NCI-H69 (cell line): ENCODE measurements around the gene KRTAP29-1.
"Not testable (repeated sequence)": the region's sequence is repeated elsewhere in the genome, so short reads cannot be mapped to it uniquely, and the experiment has no call there.

Source experiments
- DNase-seq: peaks from one replicate; lab custom pipeline; 2025; lab: John Stamatoyannopoulos, UW

Gene KRTAP29-1, protein sequence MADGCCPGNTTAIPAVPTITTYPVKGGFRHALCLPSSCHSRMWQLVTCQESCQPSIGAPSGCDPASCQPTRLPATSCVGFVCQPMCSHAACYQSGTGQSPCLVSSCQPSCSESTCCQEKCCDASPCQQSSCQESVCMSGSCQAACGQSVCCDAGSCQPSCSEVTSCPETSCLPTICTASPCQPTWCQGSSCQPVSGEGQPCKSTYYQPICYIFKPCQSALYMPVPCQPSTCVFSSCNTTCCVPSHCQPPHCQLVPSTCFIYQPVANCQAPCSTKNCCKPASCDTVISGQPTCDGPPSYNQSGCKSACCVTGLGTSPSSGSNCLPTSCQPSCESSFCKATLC

DNA sequence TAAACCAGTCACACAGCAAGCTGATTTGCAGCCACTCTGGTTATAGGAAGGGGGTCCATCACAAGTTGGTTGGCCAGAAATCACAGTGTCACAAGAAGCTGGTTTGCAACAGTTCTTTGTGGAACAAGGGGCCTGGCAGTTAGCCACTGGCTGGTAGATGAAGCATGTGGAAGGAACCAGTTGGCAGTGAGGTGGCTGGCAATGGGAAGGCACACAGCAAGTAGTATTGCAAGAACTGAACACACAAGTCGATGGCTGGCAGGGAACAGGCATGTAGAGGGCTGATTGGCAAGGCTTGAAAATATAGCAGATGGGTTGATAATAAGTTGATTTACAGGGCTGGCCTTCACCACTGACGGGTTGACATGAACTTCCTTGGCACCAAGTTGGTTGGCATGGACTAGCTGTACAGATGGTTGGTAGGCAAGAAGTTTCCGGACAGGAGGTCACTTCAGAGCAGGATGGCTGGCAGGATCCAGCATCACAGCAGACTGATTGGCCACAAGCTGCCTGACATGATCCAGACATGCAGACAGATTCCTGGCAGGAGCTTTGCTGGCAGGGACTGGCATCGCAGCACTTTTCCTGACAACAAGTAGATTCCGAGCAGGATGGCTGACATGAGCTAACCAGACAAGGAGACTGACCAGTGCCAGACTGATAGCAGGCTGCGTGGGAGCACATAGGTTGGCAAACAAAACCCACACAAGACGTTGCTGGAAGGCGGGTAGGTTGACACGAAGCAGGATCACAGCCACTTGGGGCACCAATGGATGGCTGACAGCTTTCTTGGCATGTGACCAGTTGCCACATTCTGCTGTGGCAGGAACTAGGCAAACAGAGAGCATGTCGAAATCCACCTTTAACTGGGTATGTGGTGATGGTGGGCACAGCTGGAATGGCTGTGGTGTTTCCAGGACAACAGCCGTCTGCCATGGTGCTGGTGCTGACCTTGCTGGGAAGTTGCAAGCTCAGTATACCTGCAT, at the start of gene KRTAP29-1:
KRTAP29-1 (minus strand) TSS at position 936 of the 986 bp plus-strand sequence; CDS start at position 936, 0 bp downstream.
- no peak for DNase-seq

DNA sequence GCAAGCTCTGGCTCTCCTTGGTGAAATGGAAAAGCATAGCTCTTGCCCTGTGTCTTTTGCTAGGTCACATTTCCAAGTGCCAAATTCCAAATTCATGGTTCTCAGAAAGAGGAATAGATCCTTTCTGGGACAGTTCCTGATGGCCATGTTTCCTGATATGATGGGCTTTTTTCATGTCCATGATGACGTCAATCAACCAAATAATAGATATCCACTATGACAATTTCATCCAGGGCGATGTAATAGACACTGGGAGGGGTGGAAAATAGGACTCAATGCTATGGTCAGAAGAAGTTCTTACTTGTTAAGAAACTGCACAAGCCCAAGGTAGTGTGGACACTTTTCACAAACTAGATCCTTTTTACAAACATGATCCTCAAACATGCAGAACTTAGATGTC, 48.5 kb upstream of the KRTAP29-1 start:
- DNase-seq: no peak

DNA sequence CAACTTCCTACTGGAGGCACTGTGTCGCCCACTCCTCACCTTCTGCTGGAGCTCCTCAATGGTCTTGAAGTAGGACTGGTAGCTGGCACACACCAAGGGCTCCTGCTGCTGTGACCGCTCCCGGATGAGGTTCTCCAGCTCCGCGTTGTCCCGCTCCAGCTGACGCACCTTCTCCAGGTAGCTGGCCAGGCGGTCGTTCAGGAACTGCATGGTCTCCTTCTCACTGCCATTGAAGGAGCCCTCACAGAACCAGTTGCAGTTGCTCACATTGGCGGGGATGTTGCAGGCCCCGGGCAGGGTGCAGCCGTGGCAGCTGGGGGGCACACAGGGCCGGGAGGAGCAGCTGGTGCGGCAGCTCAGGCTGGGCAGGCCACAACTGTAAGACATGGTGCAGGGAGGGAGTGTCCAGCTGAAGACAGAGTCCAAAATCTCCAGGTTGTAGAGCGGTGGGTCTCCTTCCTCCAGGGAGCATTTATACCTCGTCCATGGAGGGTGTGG, 47.8 kb upstream of the KRTAP29-1 start, which contains the start of gene KRT33A:
KRT33A (minus strand) TSS at position 448 of the 498 bp plus-strand sequence; CDS start at position 387, 61 bp downstream.
- not testable (repeated sequence) for DNase-seq

DNA sequence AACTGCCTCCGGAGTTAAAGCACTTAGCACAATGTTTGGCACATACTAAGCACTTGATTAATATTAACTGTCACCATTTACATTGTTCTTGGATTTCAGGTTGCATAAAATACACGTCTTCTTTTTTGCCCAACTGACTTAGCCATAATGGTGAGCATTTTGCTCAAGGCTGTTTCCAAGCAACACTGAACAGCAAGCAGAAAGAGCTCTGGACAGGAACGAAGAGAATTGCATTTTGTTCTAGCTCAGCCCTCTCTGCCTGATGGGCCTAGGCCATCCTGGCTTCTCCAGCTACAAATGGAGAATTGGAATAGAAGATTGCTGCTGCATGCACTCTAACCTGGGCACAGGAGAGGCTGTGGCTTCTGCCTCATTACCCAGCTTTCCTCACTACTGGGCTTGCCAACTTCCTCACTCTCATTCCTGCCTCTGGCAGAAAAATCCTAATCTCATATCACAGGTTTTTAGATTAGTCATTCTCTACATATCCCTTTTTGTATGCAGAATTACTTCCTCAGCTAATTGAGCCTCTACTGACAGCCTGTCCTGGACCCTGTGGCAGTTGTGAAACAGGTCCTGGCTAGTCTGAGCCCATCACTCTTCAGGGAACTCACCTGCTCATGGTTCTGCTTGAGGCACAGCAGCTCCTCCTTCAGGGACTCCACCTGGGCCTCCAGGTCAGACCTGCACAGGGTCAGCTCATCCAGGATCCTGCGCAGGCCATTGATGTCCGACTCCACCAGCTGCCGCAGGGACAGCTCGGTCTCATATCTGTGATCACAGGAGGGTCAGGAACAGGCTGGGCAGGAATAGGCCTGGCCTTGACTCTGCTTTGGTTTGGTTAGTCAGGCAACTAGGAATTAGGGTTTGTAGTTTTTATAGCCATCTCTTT, 45.5 kb upstream of the KRTAP29-1 start:
- DNase-seq: no peak

DNA sequence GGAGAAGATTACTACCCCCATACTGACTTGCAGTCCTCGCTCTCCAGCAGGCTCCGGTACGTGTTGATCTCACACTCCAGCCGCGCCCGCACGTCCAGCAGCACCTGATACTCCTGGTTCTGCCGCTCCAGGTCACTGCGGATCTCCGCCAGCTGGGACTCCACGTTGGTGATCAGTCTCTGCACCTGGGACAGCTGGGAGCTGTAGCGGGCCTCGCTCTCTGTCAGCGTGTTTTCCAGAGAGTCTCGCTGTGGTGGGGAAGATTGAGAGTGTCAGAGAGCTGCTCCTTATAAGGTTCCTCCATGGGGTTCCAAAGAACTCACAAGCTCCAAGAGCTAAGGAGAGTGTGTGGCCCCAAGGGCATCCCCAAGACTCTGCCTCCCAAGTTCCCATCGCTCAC, 43.8 kb upstream of the KRTAP29-1 start:
- not testable (repeated sequence) for DNase-seq

DNA sequence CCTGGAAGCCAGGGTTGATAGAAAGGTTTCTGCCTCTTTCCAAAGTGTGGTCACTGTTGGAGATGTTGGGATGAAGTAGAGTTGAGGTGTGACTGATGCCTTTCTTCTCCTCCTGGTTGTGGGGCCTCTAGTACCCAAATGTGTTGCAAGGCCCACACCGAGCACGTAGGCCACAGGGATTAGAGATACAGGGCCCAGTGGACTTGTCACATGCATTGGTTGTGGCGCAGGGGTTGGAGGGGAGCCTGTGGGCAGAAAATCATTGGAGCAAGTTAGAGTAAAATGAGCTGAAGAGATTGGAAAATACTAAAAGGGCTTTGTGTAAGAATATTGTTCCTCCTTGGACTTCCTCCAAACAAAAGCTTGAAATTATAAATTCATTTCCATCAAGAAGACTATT, 43.3 kb upstream of the KRTAP29-1 start:
- DNase-seq: no peak

DNA sequence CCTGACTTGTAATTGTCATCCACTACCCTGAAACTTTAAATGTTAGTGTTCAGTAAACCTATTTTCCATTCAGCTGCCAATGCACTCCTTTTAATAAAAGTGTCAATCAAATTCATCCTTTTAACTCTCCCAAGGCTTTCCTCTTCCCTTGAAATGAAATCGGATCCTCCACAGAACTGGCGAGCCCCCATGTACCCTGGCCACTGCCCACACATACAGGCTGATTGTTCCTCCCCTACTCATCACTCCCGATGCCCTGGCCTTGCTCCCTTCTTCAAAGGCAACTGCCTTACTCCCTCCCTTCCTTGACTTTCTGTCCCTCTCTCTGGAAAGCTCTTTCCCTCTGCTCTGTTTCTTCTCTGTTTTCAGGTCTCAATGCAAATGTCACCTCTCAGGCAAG, 40.4 kb upstream of the KRTAP29-1 start:
- DNase-seq: no peak

DNA sequence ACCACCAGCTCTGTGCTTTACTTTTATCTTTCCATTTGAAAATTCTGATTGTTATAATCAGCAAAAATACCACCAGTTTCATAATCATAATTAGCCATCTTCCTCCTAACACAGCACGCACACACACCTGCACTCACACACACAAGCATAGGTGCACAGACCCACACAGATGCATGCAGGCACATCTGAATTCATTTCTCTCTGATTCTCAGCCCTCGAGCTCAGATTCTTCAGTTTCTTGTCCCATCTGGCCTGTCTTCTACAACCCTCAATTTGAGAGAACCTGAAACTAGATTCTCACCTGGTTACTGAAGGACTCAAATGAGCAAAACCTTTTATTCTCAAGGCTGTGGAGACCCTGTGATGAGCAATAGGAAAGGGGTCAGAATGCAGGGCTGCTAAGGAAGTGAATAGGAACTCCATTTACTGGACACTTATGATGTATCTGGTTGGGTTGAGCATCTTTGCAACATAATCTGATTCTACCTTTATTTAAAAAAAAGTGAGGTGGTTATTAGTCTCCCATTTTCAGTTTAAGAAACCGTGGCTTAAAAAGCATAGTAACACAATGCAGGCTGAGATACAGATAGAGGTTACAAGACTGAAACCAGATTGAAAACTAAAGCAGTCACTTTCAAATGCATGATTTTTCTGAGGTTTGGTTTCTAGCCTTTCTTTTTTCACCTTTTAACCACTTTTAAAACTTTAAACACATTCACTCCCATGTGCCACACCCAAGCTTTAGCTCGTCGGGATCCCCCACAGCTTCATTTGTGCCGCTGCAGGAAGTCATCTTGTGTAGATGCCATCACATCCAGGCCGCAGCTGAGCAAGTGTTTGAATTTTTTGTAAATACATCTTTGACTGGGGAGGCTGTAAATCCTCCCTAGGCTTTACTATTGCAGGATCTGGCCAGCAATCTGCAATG, 38.5 kb upstream of the KRTAP29-1 start:
- no peak for DNase-seq

DNA sequence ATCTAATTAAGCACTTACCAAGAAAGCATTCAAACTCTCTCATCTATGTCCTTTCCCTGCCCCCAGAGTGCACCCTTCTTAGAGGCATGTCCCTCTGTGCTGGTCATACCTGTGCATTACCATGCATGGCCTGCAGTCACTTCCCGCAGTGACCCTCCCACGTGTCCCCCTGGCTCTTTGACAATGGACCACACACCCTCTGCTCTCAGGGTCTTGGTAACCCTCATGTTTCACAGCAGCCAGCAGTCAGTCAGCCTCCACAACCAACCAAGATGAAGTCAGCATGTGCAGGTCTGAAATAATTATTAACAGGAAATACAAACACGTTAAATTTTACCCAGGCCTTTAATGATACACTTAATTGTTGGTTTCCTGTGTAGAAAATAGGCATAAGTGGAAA, 37.8 kb upstream of the KRTAP29-1 start:
- no peak for DNase-seq

DNA sequence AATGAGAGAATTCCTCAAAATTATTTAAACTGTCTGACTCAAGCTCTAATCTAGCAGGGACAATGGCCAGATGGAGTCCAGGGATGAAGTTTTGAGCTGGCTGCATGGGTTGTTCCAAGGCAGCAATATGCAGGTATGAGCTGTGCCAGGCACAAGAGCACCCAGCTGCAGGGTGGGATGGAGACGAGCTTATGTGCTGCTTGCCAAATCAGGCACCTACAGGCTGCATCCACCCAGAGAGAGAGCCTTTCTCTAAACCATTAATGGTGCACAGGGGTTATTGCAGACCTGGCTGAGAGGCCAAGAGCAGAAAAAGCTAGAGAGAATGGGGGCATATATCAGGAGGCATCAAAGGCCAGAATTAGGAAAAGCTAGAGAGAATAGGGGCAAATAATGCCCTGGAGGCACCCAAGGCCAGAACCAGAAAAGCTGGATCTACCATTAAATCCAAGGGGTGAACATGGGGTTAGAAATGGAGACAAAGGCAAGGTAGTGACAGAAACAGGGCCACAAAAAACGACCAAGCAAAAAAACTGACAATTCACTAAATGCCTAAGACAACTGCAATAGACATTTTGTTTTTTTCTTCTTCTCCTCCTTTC, 37.0 kb upstream of the KRTAP29-1 start:
- no peak for DNase-seq

DNA sequence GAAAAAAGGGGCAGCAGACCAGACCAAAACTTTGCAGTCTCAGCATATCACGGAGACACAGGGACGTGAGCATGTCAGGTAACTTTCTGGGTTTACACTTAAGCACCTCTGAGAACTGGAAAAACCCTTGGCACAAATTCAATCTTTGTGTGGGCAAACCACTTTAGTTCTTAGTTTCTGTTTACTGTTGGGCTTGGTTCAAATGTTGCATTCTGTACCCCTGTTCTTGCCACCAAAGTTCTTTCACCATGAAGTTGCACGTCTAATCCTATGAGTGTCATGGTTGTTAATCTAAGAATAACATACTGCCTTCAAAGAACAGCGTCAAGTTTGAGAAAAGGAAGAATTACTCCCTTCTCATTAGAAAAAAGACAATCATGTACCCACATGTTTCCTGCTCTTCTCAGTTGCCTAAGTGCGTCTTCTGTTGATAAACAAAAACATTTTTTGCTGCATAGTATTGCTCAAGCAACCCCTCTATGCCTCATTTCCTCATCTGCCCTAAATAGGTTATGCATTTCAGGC, 36.4 kb upstream of the KRTAP29-1 start:
- DNase-seq: no peak

DNA sequence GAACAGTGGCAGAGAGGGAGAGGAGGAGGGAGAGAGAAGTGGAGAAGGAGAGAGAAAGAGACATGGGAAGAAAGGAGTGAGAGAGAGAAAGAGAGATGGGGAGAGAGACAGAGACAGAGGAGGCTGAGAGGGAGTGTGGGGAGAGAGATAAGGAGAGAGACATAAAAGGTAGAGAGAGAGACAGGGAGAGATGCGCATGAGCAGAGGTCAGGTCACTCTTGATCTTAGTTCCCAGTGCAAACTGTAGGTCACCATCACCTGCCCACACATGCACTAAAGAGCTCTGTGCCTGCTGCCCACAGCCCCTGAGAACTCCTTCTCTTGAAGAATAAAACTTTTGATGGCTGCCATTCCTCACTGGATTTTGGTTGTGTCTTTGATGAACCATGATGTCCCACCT, 33.1 kb upstream of the KRTAP29-1 start:
- no peak for DNase-seq

DNA sequence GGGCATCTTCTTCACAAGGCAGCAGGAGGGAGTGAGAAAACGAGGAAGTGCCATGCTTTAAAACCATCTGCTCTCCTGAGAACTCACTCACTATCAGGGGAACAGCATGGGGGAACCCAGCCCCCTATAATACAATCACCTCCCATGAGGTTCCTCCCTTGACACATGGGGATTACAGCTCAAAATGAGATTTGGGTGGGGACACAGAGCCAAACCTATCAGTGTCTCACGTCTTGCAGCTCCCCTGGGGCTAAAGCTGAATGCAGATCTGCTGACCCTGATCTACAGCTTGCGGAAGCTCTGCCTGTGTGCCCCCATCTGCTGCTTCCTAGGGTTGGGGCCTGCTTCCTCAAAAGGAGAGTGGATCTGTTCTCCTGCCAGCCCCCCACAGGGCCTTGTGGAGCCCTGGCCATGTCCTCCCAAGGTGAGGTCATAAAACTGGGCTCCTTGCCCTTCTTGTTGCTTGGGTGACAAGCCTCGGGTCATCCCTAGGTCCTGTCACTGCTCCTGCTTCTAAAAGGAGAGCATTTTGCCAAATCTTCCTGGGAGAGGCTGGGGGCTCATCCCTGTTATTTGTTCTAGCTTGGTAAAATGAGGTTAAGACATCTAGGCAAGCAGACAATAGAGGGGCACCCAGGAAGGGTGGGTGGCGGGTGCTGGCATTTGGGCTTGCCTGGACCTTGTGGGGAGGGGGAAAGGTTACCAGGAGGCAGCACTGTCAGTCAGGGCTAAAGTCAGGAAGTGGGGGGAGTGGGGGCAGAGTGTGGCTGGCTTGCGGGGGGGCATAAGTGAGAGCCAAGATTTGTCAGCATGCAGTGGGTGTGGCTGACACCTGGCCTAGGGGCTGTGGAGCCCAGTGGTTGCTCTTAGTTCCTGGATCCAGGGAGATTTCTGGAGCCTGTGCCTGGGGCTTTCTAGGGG, 32.0 kb upstream of the KRTAP29-1 start:
- DNase-seq: peak; percentile 22

DNA sequence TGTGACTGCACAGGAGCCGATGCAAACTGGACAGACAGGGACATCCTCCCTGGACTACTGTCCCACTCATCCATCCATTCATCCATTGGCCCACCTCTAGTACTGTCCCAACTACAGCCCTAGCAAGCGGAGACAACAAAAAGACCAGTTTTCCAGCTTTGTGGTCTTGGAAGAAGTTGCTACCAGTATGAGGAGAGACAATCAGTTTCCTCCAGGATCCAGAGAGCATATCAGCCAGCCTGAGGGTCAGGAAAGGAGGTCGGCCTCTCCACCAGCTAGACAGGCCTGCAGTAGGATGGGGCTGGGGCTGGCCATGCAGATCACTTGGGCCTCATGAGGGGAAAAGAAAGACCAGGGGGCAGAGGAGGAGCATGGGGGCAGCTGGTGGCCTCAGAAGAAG, 31.2 kb upstream of the KRTAP29-1 start:
- no peak for DNase-seq

DNA sequence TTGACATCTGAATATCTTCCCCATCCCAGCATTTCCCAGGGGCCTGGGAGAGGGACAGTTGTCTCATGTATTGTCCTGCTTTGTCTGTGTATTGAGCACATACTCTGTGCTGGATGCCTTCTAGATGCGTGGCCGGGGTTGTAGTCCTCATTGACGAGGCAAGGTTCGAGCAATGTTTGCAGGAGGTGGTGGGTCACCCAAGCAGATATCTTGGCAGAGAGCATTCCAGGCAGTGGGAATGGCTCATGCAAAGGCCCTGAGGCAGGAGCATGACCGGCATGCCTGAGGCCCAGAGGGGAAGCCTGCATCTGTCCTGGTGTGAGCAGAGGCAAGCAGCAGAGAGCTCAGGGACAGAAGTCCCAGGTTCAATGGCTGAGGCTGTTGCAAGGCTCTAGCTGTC, 30.4 kb upstream of the KRTAP29-1 start:
- no peak for DNase-seq

DNA sequence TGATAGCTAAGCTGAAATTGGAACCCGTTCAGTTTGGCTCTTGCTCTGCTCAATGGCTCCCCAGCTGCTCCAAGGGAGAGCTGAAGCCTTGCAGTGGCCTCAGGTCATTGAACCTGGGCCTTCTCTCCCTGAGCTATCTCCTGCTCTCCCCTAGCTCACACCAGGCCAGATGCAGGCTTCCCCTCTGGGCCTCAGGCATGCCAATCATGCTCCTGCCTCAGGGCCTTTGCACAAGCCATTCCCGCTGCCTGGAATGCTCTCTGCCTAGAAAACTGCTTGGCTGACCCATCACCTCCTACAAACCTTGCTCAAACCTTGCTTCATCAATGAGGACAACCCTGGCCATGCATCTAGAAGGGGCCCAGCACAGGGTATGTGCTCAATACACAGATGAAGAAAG, 29.6 kb upstream of the KRTAP29-1 start:
- no peak for DNase-seq

DNA sequence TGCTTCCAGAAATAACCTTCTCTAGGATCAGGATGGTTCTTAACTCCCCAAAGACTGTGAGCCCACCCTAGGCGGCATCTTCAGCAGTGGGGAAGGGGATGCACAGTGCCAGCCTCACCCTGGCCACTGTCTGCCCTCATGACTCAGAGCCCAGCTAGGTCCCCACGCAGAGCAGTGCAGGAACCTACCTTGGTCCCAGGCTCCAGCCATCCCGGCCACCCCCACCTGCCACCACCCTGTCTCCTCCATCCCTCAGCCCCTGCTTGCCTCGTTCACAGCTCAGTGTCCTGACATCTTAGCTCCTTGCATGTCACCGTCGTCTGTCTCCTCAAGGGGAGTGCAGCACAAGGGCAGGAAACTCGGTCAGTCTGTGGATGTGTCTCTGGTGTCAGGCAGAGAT, 29.0 kb upstream of the KRTAP29-1 start:
- DNase-seq: no peak

DNA sequence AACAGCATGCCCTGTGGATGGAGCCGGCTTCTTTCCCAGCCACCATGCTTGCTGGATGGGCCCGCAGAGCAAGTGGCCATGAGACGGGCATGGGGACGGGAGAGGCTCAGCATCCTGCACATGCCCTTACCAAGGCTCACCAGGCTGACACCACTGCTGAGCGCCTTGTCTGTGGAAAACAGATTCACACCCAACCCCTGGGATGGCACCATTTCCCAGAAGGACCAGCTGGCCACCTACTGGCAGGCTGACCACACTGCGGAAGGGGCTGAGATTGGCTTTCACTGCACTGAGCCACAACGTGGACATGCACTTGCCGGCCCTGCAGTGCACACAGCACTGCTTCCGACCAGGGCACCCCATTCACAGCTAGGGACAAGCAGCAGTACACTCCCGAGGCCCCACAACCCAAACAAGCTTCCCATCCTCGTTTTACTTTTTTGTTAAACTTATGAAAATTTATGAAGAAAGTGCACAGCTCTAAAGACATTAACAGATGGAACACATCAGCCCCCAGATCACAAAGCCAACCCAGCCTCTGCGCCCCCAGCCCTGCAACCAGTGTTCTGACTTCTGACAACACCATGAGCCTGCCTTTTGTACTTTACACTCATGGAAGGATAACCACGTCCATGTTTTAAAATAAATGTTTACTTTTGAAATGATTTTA, 26.8 kb upstream of the KRTAP29-1 start:
- peak; percentile 60 for DNase-seq
